ENCODE results near the gene FGF3.

DNA sequence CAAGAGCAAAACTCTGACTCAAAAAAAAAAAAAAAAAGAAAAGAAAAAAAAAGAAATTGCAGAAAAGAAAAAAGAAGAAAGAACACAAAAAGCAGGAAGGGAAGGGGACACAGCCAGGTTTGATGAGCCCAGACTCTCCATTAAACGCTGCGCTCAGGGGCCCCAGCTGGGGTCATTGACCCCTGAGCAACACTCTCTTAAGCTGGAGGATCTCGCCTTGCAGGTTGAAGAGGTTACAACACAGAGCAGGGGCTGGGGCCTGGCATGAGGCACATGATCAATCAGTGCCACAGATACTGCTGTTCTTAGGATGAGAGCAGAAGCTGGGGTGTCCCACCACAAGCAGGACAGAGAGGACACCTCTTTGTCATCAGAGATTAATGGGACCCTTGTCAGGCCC lies 7.8 kb downstream of the FGF3 start:
- TF ChIP-seq POLR2AphosphoS5 (IDR thresholded peaks at IDR 0.05; ENCODE audit: low read depth, low read length) (no peak), TAF1 (IDR thresholded peaks at IDR 0.05; ENCODE audit: borderline replicate concordance, insufficient read depth, low read length) (no peak), SIN3A (IDR thresholded peaks at IDR 0.05; ENCODE audit: borderline replicate concordance, insufficient read depth, low read length) (no peak), FOXP2 (optimal IDR thresholded peaks at IDR 0.05; ENCODE audit: borderline replicate concordance, extremely low read depth, extremely low read length, insufficient read depth) (no peak)
- TF ChIP-seq, protein P1, sequence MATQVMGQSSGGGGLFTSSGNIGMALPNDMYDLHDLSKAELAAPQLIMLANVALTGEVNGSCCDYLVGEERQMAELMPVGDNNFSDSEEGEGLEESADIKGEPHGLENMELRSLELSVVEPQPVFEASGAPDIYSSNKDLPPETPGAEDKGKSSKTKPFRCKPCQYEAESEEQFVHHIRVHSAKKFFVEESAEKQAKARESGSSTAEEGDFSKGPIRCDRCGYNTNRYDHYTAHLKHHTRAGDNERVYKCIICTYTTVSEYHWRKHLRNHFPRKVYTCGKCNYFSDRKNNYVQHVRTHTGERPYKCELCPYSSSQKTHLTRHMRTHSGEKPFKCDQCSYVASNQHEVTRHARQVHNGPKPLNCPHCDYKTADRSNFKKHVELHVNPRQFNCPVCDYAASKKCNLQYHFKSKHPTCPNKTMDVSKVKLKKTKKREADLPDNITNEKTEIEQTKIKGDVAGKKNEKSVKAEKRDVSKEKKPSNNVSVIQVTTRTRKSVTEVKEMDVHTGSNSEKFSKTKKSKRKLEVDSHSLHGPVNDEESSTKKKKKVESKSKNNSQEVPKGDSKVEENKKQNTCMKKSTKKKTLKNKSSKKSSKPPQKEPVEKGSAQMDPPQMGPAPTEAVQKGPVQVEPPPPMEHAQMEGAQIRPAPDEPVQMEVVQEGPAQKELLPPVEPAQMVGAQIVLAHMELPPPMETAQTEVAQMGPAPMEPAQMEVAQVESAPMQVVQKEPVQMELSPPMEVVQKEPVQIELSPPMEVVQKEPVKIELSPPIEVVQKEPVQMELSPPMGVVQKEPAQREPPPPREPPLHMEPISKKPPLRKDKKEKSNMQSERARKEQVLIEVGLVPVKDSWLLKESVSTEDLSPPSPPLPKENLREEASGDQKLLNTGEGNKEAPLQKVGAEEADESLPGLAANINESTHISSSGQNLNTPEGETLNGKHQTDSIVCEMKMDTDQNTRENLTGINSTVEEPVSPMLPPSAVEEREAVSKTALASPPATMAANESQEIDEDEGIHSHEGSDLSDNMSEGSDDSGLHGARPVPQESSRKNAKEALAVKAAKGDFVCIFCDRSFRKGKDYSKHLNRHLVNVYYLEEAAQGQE (IDR thresholded peaks at IDR 0.05; ENCODE audit: insufficient read depth in 1 of 2, low read depth in 2 of 2, low read length in 2 of 2), result no peak

Data from PFSK-1 (cell line).